ENCODE data around the gene APCDD1L. TPM values are rescaled to one million over a fixed set of nuclear protein-coding genes. Genes with fewer than 3 reads are reported as not detected.

APCDD1L gene
- total and polyA plus RNA-seq, 2 of the 8 experiments (the other 6 are each of a cell fraction or from before 2014, with no cell fraction given), result 0.83 to 3.1 TPM

DNA sequence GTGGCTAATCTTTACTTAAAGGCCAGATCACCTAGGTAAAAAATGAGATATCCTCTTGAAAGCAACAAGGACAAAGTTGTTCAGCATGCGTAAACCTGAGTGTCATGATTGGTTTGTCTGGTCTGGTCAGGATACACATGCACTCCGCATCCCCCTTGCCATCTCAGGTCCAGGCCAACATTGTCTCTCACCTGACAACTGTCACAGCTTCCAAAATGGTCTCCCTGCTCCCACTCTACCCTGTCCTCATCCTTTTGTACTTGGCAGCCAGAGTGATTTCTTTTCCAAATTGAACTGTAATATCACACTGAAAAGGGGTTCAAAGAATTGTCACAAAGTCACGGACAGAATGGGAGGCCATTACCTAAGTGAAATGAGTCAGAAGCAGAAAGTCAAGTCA lies 21.1 kb upstream of the APCDD1L start:
- H3K9me3 ChIP-seq (ENCODE audit: insufficient read depth in 2 of 2, low read depth in 1 of 2, low read length in 1 of 2), result peaks cover 15 to 22% of the 10 kb centered on the region in 2 experiments

More for the DNA sequence above, 21.1 kb upstream of the APCDD1L start:
- ChIA-PET POLR2A (ENCODE audit: partially characterized antibody) (no interaction called here), CTCF (ENCODE audit: partially characterized antibody) (no interaction called here)
- Histone ChIP-seq H3K4me1 (replicated peaks in 1 of 4; ENCODE audit: control insufficient read depth in 3 of 4, insufficient read depth in 4 of 4, low read length in 3 of 4) (no peaks in the 10 kb centered on the region), H3K4me3 (ENCODE audit: extremely low read depth in 1 of 4, insufficient read depth in 2 of 4, low read depth in 3 of 4, low read length in 4 of 4) (no peak overlapping the region), H2AFZ (ENCODE audit: low read length) (no peak overlapping the region), H4K20me1 (replicated peaks in 1 of 2; ENCODE audit: control insufficient read depth in 1 of 2, insufficient read depth in 2 of 2, low read length in 2 of 2) (no peaks in the 10 kb centered on the region), H3K4me2 (ENCODE audit: insufficient read depth in 1 of 2, low read depth in 2 of 2, low read length in 2 of 2) (no peak overlapping the region), H3K23ac (ENCODE audit: insufficient read length) (no peak overlapping the region), H2AK5ac (ENCODE audit: low read depth, low read length) (no peak overlapping the region), H3K18ac (ENCODE audit: extremely low read depth, low read length) (no peak overlapping the region), H3K27ac (ENCODE audit: low read depth, low read length) (no peak overlapping the region), H3K79me2 (ENCODE audit: control insufficient read depth in 1 of 2, insufficient read depth in 2 of 2, low read length in 2 of 2) (no peaks in the 10 kb centered on the region), H3K4ac (replicated peaks; ENCODE audit: insufficient read length, low read depth, low read length) (no peak overlapping the region), H3K9ac (replicated peaks in 1 of 4; ENCODE audit: extremely low read depth in 1 of 4, low read depth in 3 of 4, low read length in 3 of 4) (no peak overlapping the region), H2BK20ac (ENCODE audit: low read length) (no peak overlapping the region), H3K36me3 (ENCODE audit: control insufficient read depth in 2 of 4, insufficient read depth in 4 of 4, low read length in 3 of 4) (no peaks in the 10 kb centered on the region), H4K8ac (ENCODE audit: extremely low read depth, insufficient read depth, low read length) (no peak overlapping the region), H4K5ac (ENCODE audit: insufficient read length, low read depth, low read length) (no peak overlapping the region), H2BK12ac (ENCODE audit: low read depth, low read length) (no peak overlapping the region), H3K79me1 (ENCODE audit: low read depth, low read length) (no peaks in the 10 kb centered on the region), H3K56ac (replicated peaks; ENCODE audit: insufficient read length, low read depth, low read length) (no peak overlapping the region), H3K27me3 (replicated peaks in 1 of 4; ENCODE audit: control insufficient read depth in 3 of 4, extremely low read depth in 1 of 4, insufficient read depth in 3 of 4, low read length in 3 of 4) (no peaks in the 10 kb centered on the region), H2BK120ac (replicated peaks; ENCODE audit: low read depth, low read length) (no peak overlapping the region), H3K23me2 (ENCODE audit: low read depth, low read length) (no peaks in the 10 kb centered on the region; the same call in 1 of the 2 replicates), H2BK5ac (ENCODE audit: low read depth, low read length) (no peak overlapping the region), H4K91ac (replicated peaks; ENCODE audit: insufficient read length, low read length) (no peak overlapping the region), H3K14ac (ENCODE audit: insufficient read length) (no peak overlapping the region), H2BK15ac (ENCODE audit: low read length) (no peak overlapping the region)
- 93% methylated on average over 3 of the region's 3 CpGs; no CpG with 5 or more reads in 1 of the 2 experiments for WGBS, 2 experiments (ENCODE audit: extremely low coverage in 1 of 2, insufficient coverage in 1 of 2, insufficient read length in 1 of 2, insufficient replicate concordance in 2 of 2, low coverage in 1 of 2, low lambda C conversion rate in 2 of 2, missing lambda C conversion rate in 1 of 2)
- DNase-seq (ENCODE audit: low read depth in 1 of 2, low spot score in 2 of 2) (peak in 1 of 2 experiments; percentile 1), FAIRE-seq (no peak)
- no peak for TF ChIP-seq KDM4A (IDR thresholded peaks at IDR 0.05; ENCODE audit: low read depth, low read length, severe bottlenecking)
- no peak for TF ChIP-seq HDAC2 (IDR thresholded peaks at IDR 0.05; ENCODE audit: borderline replicate concordance in 1 of 2, low read depth in 2 of 2, low read length in 2 of 2)
- no peak for TF ChIP-seq NRF1 (IDR thresholded peaks at IDR 0.05; ENCODE audit: low read depth, low read length)
- no peak for TF ChIP-seq SP2 (IDR thresholded peaks at IDR 0.05; ENCODE audit: low read length)
- no peak for TF ChIP-seq CTCF (IDR thresholded peaks at IDR 0.05; ENCODE audit: control extremely low read depth in 1 of 3, insufficient read depth in 1 of 3, low read depth in 1 of 3, low read length in 3 of 3)
